ENCODE results near the gene SGO2.
"Not testable (repeated sequence)": the region's sequence is repeated elsewhere in the genome, so short reads cannot be mapped to it uniquely, and the experiment has no call there.

Gene SGO2

DNA sequence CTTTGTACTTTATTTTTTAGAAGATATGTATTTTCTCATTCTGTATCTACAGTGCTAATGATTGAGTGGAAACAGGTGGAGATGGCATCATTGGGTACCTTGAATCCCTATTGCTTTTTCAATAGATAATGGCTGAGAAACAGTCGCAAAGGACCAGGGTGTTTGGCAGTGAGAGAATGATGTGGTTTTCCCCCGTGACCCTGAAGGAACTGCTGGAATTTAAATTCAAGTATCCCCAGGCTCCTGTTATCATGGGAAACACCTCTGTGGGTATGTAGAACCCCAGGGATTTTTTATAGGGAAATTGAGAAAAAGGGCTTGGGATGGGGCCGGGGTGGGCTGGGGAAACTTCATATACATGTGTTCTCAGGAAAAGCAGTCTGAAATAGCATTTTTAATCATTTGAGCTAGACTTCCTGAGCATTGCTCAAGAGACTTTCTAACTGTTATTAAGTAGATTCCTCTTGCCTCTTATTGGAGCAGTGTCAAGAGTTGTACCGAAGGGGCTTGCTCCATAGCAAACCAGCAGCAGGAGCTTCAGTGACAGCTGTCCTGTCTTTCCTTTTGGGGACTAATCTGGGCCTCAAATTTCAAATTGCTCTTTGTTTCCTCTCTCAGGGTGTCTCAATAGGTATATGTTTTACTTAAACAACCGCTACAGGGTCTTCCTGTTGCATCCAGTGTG, 78.7 kb downstream of the SGO2 start:
- in situ Hi-C loops (cut with HindIII; ENCODE audit: low pct_unique_long_range_greater_than_20kb, low sequenced_read_pairs): no loop called here
- no peak for DNase-seq (ENCODE audit: low read depth in 1 of 2, low spot score in 1 of 2)
- no peak for TF ChIP-seq JUND (IDR thresholded peaks at IDR 0.05; ENCODE audit: low read depth)

DNA sequence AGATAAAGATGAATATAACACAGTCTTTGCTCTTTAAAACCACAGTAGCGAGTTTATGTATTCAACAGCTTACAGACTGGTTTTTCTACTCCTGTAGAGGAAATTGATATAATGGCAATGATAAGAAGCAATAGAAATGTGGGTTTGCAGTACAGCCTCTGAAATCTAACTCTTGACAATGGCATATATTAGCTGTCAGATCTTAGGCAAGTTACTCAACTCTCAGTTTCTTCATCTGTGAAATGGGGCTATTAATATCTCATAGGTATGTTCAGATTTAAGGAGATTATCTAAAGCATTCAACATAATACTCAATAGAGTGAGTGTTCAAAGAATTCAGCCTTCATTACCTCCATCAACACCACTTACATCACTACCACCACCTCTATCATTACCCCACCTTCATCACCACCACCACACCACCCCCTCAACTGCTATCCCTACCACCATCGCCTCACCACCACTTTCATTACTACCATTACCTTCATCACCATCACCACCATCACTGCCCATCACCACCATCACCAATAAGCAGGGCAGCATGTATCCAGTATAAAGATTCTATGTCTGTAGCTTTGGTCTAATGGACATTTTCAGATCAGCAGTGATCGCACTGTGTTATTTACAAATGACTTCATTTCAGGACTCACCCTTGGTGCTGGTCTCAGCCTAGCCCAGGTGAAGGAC, 82.5 kb downstream of the SGO2 start:
- no peak for DNase-seq (ENCODE audit: low read depth in 1 of 2, low spot score in 1 of 2)
- in situ Hi-C loops (cut with HindIII; ENCODE audit: low pct_unique_long_range_greater_than_20kb, low sequenced_read_pairs): no loop called here
- no peak for TF ChIP-seq JUND (IDR thresholded peaks at IDR 0.05; ENCODE audit: low read depth)

GRCh38 chr2:200609028-200609614, 83.1 kb downstream of the SGO2 start:
- in situ Hi-C loops (cut with HindIII; ENCODE audit: low pct_unique_long_range_greater_than_20kb, low sequenced_read_pairs): no loop called here
- no peak for TF ChIP-seq JUND (IDR thresholded peaks at IDR 0.05; ENCODE audit: low read depth)
- DNase-seq (ENCODE audit: low read depth in 1 of 2, low spot score in 1 of 2): no peak

DNA sequence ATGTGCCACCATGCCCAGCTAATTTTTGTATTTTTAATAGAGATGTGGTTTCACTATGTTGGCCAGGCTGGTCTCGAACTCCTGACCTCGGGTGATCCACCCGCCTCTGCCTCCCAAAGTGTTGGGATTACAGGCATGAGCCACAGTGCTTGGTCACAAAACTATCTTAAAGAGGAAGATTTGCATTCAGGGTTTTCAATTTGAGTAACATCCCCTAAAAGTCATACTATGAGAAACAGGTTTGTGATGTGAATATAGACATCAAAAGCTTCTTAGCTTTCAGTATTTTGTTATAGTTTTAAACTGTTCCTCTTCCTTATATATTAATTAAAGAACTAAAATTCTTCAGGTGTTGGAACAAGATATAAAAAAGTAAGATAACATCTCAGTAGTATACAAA, 84.2 kb downstream of the SGO2 start:
- DNase-seq (ENCODE audit: low read depth in 1 of 2, low spot score in 1 of 2); in situ Hi-C loops (cut with HindIII; ENCODE audit: low pct_unique_long_range_greater_than_20kb, low sequenced_read_pairs): not testable (repeated sequence)

GRCh38 chr2:200613692-200614091, 87.7 kb downstream of the SGO2 start:
- in situ Hi-C loops (cut with HindIII; ENCODE audit: low pct_unique_long_range_greater_than_20kb, low sequenced_read_pairs): no loop called here
- TF ChIP-seq JUND (IDR thresholded peaks at IDR 0.05; ENCODE audit: low read depth): no peak
- no peak for DNase-seq (ENCODE audit: low read depth in 1 of 2, low spot score in 1 of 2)

DNA sequence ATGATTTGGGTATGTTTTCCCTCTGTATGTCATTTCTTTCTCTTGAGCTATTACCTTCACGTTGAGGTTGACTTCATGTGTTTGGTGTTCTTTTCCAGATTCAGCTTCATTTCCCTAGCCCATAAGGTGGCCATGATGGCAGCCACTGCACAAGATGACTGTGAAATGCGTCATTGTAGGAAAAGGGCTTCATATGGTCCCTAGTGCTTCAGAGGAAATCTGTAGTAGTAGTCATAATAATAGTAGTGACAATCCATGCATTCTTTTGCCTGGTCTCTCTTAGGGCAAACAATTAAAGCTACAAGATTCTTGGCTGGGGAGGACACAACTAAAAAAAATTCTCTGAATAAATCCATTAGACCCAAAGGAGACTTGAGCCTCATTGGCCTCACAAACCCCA, 88.2 kb downstream of the SGO2 start:
- DNase-seq (ENCODE audit: low read depth in 1 of 2, low spot score in 1 of 2): no peak
- no peak for TF ChIP-seq JUND (IDR thresholded peaks at IDR 0.05; ENCODE audit: low read depth)
- in situ Hi-C loops (cut with HindIII; ENCODE audit: low pct_unique_long_range_greater_than_20kb, low sequenced_read_pairs): no loop called here

GRCh38 chr2:200615247-200615646, 89.2 kb downstream of the SGO2 start:
- no peak for DNase-seq (ENCODE audit: low read depth in 1 of 2, low spot score in 1 of 2)
- in situ Hi-C loops (cut with HindIII; ENCODE audit: low pct_unique_long_range_greater_than_20kb, low sequenced_read_pairs): no loop called here
- TF ChIP-seq JUND (IDR thresholded peaks at IDR 0.05; ENCODE audit: low read depth): no peak

- TF ChIP-seq JUND (IDR thresholded peaks at IDR 0.05; ENCODE audit: low read depth): no peak
- in situ Hi-C loops (cut with HindIII; ENCODE audit: low pct_unique_long_range_greater_than_20kb, low sequenced_read_pairs): no loop called here
- DNase-seq (ENCODE audit: low read depth in 1 of 2, low spot score in 1 of 2): no peak
Measured at GRCh38 chr2:200616193-200616592, 90.2 kb downstream of the SGO2 start.

DNA sequence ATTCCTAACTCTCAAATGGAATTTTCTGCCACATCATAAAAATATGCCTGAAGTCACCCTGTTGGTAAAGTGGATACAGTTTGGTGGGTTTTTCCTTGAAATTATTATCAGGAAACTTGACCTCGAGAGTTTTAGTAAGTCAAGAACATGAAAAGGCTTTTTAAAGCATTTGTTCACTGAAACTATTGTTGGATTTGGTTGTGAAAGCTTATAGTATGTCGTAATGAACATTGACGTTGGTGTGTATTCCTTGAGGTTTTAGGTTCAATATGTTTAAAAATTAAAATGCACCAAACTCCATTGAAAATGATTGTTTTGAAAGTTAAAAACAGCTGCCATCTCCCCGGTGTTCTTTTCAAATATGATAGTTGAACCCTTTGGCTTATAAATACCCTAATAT, 90.6 kb downstream of the SGO2 start:
- TF ChIP-seq JUND (IDR thresholded peaks at IDR 0.05; ENCODE audit: low read depth): no peak
- no peak for DNase-seq (ENCODE audit: low read depth in 1 of 2, low spot score in 1 of 2)
- in situ Hi-C loops (cut with HindIII; ENCODE audit: low pct_unique_long_range_greater_than_20kb, low sequenced_read_pairs): no loop called here

- in situ Hi-C loops (cut with HindIII; ENCODE audit: low pct_unique_long_range_greater_than_20kb, low sequenced_read_pairs): no loop called here
- TF ChIP-seq JUND (IDR thresholded peaks at IDR 0.05; ENCODE audit: low read depth): no peak
- DNase-seq (ENCODE audit: low read depth in 1 of 2, low spot score in 1 of 2): no peak
Measured at GRCh38 chr2:200617156-200618053, 91.4 kb downstream of the SGO2 start.

DNA sequence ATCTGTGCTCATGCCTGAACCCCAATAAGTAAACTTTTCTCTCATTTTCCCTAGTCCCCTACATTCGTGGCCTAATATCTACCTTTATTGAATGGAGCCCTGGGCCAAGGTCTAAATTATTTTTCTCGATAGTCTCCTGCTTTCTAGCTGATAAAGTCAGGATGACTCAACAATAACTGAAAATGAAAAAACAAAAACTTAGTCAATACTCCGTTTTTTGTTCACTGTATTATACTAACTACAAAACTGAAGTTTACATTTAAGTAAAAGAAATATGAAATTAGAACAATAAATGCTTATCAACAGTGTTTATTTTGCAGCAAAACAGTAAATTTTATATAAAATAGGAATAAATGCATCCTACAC, 92.0 kb downstream of the SGO2 start:
- no peak for TF ChIP-seq JUND (IDR thresholded peaks at IDR 0.05; ENCODE audit: low read depth)
- in situ Hi-C loops (cut with HindIII; ENCODE audit: low pct_unique_long_range_greater_than_20kb, low sequenced_read_pairs): no loop called here
- no peak for DNase-seq (ENCODE audit: low read depth in 1 of 2, low spot score in 1 of 2)

GRCh38 chr2:200618590-200619021, 92.6 kb downstream of the SGO2 start:
- peak; percentile 3 to 36 for DNase-seq (ENCODE audit: low read depth in 1 of 2, low spot score in 1 of 2)
- in situ Hi-C loops (cut with HindIII; ENCODE audit: low pct_unique_long_range_greater_than_20kb, low sequenced_read_pairs): no loop called here
- TF ChIP-seq JUND (IDR thresholded peaks at IDR 0.05; ENCODE audit: low read depth): no peak
